Panc1 (cell line): ENCODE measurements around the gene GPR173. TPM values are rescaled to one million over a fixed set of nuclear protein-coding genes. Genes with fewer than 3 reads are reported as not detected.

Source experiments
- ATAC-seq: fragments of 200-7000 bp; cut with Tn5 transposase; 2 replicates; pipeline ENCODE4 v1.9.1; 2020; ENCODE audit warnings: mild to moderate bottlenecking, moderate library complexity
- BruUV-seq: library from RNA; stranded (reverse); fragments of 400-500 nt; replicated peaks from 2 replicates; lab custom pipeline; 2021; lab: Mats Ljungman, UMichigan
- CTCF ChIA-PET: fragments of 300-600 bp; sonication (Branson Sonifier 250); formaldehyde crosslinking; loops from one replicate; lab custom pipeline; 2022; ENCODE audit warnings: antibody characterized with exemption; lab: Charles Lee
- POLR2A ChIA-PET: fragments of 300-600 bp; sonication (Branson Sonifier 250); formaldehyde crosslinking; loops from one replicate; lab custom pipeline; 2022; ENCODE audit warnings: antibody characterized with exemption; lab: Charles Lee
- DNase-seq: peaks from one replicate; pipeline ENCODE4 v3.0.0-alpha.2; 2010; ENCODE audit warnings: low read depth, low spot score
- H3K27ac ChIP-seq: 2 replicates; pipeline ENCODE4 v1.5.1; 2011; ENCODE audit warnings: mild to moderate bottlenecking, low read length, inconsistent platforms
- H3K27me3 ChIP-seq: fragments of 200-500 bp; sonication (Bioruptor generic); 2 replicates; pipeline ENCODE4 v1.6.0; 2014; ENCODE audit warnings: low read length, inconsistent platforms; ENCODE audit not compliant: control insufficient read depth, insufficient read depth
- H3K36me3 ChIP-seq: fragments of 200-500 bp; sonication (Bioruptor generic); 2 replicates; pipeline ENCODE4 v1.5.1; 2014; ENCODE audit warnings: inconsistent platforms, mild to moderate bottlenecking, low read length, moderate library complexity; ENCODE audit not compliant: control insufficient read depth, insufficient read depth
- H3K4me1 ChIP-seq: 2 replicates; pipeline ENCODE4 v1.5.1; 2011; ENCODE audit warnings: inconsistent platforms, mild to moderate bottlenecking, low read length, moderate library complexity; ENCODE audit not compliant: control insufficient read depth, insufficient read depth
- H3K4me3 ChIP-seq, 2 experiments: 2 replicates each; pipeline ENCODE4 v1.5.1; 2011 to 2012; ENCODE audit warnings: low read depth in 2 of 2, low read length in 2 of 2, mild to moderate bottlenecking in 2 of 2, inconsistent platforms in 1 of 2, moderate library complexity in 1 of 2
- H3K9me3 ChIP-seq: fragments of 200-500 bp; sonication (Bioruptor generic); 2 replicates; pipeline ENCODE4 v1.5.1; 2014; ENCODE audit warnings: low read depth, mild to moderate bottlenecking, inconsistent platforms, low read length, moderate library complexity; ENCODE audit not compliant: control insufficient read depth, insufficient read depth
- CTCF ChIP-seq: fragments of 450-650 bp; IDR thresholded peaks from 2 replicates; pipeline ENCODE4 v1.5.1; 2017; ENCODE audit warnings: mild to moderate bottlenecking
- POLR2AphosphoS5 ChIP-seq: IDR thresholded peaks from 2 replicates; pipeline ENCODE4 v1.6.1; 2012; ENCODE audit warnings: mild to moderate bottlenecking, low read depth, low read length, moderate library complexity
- REST ChIP-seq, 2 experiments: IDR thresholded peaks; 2 replicates each; pipeline ENCODE4 v1.6.1; 2011 to 2012; ENCODE audit warnings: low read depth in 2 of 2, control low read depth in 1 of 2, low read length in 1 of 2, mild to moderate bottlenecking in 1 of 2, moderate library complexity in 1 of 2; ENCODE audit not compliant: insufficient read depth in 1 of 2
- SIN3A ChIP-seq: IDR thresholded peaks from 2 replicates; pipeline ENCODE4 v1.6.1; 2012; ENCODE audit warnings: low read depth, mild to moderate bottlenecking, low read length, moderate library complexity, borderline replicate concordance; ENCODE audit not compliant: insufficient read depth
- TCF7L2 ChIP-seq: IDR thresholded peaks from 2 replicates; pipeline ENCODE4 v1.6.1; 2011; ENCODE audit warnings: mild to moderate bottlenecking, low read depth, low read length, inconsistent platforms
- in situ Hi-C: cut with HindIII; loops from 2 replicates; pipeline ENCODE4 v1.10.0; 2016; ENCODE audit warnings: low sequenced_read_pairs, low pct_unique_long_range_greater_than_20kb
- intact Hi-C: fragments of 100-400 bp; cut with micrococcal nuclease; formaldehyde crosslinking; loops from one replicate; pipeline ENCODE4 v1.10.0; 2022; ENCODE audit not compliant: unreplicated experiment
- total RNA-seq: library from RNA; stranded (reverse); gene quantifications from one replicate; pipeline ENCODE4 v1.2.1, GENCODE V29; 2021; ENCODE audit not compliant: unreplicated experiment

Gene GPR173
- total RNA-seq, 1 experiment from 2014 or later: 0.13 TPM

DNA sequence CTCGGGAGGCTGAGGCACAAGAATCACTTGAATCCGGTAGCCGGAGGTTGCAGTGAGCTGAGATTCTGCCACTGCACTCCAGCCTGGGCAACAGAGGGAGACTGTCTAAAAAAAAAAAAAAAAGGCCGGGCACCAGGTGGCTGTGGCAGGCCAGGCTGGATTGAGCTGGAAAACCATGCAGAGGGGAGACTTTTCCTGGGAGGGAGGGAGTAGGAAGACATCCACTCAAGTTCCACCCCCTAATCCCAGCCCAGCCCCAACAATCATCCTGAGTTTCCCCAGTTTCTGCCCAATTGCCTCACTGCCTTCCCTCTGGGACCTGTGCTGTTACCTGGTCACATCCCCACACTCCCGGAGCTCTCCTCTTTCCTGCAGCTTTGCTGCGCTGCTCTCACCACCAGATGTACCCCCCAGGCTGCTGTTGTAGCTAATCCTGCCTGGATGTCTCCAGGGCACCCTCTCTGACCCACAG is 24.6 kb downstream of the GPR173 start:
- ATAC-seq: peak; percentile 53
- no peak for DNase-seq
- Histone ChIP-seq H3K27ac (no peak overlapping the region), H3K4me1 (peaks cover 4% of the 10 kb centered on the region; the same call in 1 of the 2 replicates), H3K36me3 (no peaks in the 10 kb centered on the region), H3K4me3 (peak overlapping the region; percentile 49 to 73; a peak in 3 of 4 replicates), H3K27me3 (no peaks in the 10 kb centered on the region), H3K9me3 (no peaks in the 10 kb centered on the region)
- ChIA-PET POLR2A (no interaction called here), CTCF (interaction anchor here (0.6 to 0.9 kb wide), 2 partner anchors 9 to 118 kb away, joined by 3 to 4 read pairs; no protein-coding TSS in a partner anchor)
- in situ Hi-C loops (no loop called here), intact Hi-C loops (no loop called here)
- no TSS peak for BruUV-seq
- TF ChIP-seq POLR2AphosphoS5: no peak
- no peak for TF ChIP-seq REST (IDR thresholded peaks at IDR 0.05; ENCODE audit: insufficient read depth in 1 of 2, low read depth in 2 of 2, low read length in 1 of 2)
- no peak for TF ChIP-seq SIN3A
- no peak for TF ChIP-seq TCF7L2
- no peak for TF ChIP-seq CTCF

- TF ChIP-seq REST (IDR thresholded peaks at IDR 0.05; ENCODE audit: insufficient read depth in 1 of 2, low read depth in 2 of 2, low read length in 1 of 2) (no peak), CTCF (no peak), POLR2AphosphoS5 (no peak), SIN3A (no peak)
- ATAC-seq (no peak), DNase-seq (no peak)
- POLR2A ChIA-PET: no interaction called here
- peaks cover 4% of the 10 kb centered on the region; the same call in 1 of the 2 replicates for H3K4me1 ChIP-seq
- no peak overlapping the region for H3K4me3 ChIP-seq
- in situ Hi-C loops (no loop called here), intact Hi-C loops (no loop called here)
- H3K27me3 ChIP-seq: no peaks in the 10 kb centered on the region
- no peaks in the 10 kb centered on the region for H3K9me3 ChIP-seq
- BruUV-seq: no TSS peak
- H3K36me3 ChIP-seq: no peaks in the 10 kb centered on the region
- H3K27ac ChIP-seq: no peak overlapping the region
- CTCF ChIA-PET: no interaction called here
Observed at GRCh38 chrX:53075011-53075410, 26.4 kb downstream of the GPR173 start.
